ENCODE measurements around the gene WNT8B. TPM values are rescaled to one million over a fixed set of nuclear protein-coding genes. Genes with fewer than 3 reads are reported as not detected.

Gene WNT8B
- polyA plus RNA-seq, 2 donors = not detected

- no peaks in the 10 kb centered on the region for H3K27me3 ChIP-seq (ENCODE audit: control insufficient read depth in 1 of 2, insufficient read depth in 2 of 2, low read length in 2 of 2)
- no peaks in the 10 kb centered on the region for H3K4me1 ChIP-seq (ENCODE audit: control insufficient read depth in 2 of 2, insufficient read depth in 2 of 2, low read length in 1 of 2)
- 96 to 100% methylated on average over 4 of the region's 4 CpGs for WGBS, 2 donors
- no peaks in the 10 kb centered on the region for H3K9me3 ChIP-seq (ENCODE audit: control insufficient read depth in 2 of 2, insufficient read depth in 1 of 2, low read depth in 1 of 2, low read length in 1 of 2)
- no peak overlapping the region for H3K27ac ChIP-seq (ENCODE audit: low read depth in 2 of 2, low read length in 1 of 2)
- no peak overlapping the region for H3K4me3 ChIP-seq (ENCODE audit: low read depth in 1 of 2, low read length in 2 of 2)
- H3K36me3 ChIP-seq (ENCODE audit: control insufficient read depth in 2 of 2, insufficient read depth in 2 of 2, low read length in 1 of 2) = peaks cover 5 to 30% of the 10 kb centered on the region in 2 donors
Measured at GRCh38 chr10:100498059-100498458, 35.2 kb downstream of the WNT8B start.

GRCh38 chr10:100501423-100501822, 38.6 kb downstream of the WNT8B start:
- H3K4me3 ChIP-seq (ENCODE audit: low read depth in 1 of 2, low read length in 2 of 2) = no peak overlapping the region
- H3K9me3 ChIP-seq (ENCODE audit: control insufficient read depth in 2 of 2, insufficient read depth in 1 of 2, low read depth in 1 of 2, low read length in 1 of 2) = no peaks in the 10 kb centered on the region
- H3K36me3 ChIP-seq (ENCODE audit: control insufficient read depth in 2 of 2, insufficient read depth in 2 of 2, low read length in 1 of 2) = peaks cover 5 to 33% of the 10 kb centered on the region in 2 donors
- H3K27me3 ChIP-seq (ENCODE audit: control insufficient read depth in 1 of 2, insufficient read depth in 2 of 2, low read length in 2 of 2) = no peaks in the 10 kb centered on the region
- H3K4me1 ChIP-seq (ENCODE audit: control insufficient read depth in 2 of 2, insufficient read depth in 2 of 2, low read length in 1 of 2) = no peaks in the 10 kb centered on the region
- no peak overlapping the region for H3K27ac ChIP-seq (ENCODE audit: low read depth in 2 of 2, low read length in 1 of 2)

GRCh38 chr10:100502926-100503494, 40.2 kb downstream of the WNT8B start:
- Histone ChIP-seq H3K27ac (ENCODE audit: low read depth in 2 of 2, low read length in 1 of 2) (no peak overlapping the region), H3K36me3 (ENCODE audit: control insufficient read depth in 2 of 2, insufficient read depth in 2 of 2, low read length in 1 of 2) (peaks cover 5 to 29% of the 10 kb centered on the region in 2 donors), H3K9me3 (ENCODE audit: control insufficient read depth in 2 of 2, insufficient read depth in 1 of 2, low read depth in 1 of 2, low read length in 1 of 2) (no peaks in the 10 kb centered on the region), H3K4me3 (ENCODE audit: low read depth in 1 of 2, low read length in 2 of 2) (no peak overlapping the region), H3K4me1 (ENCODE audit: control insufficient read depth in 2 of 2, insufficient read depth in 2 of 2, low read length in 1 of 2) (no peaks in the 10 kb centered on the region), H3K27me3 (ENCODE audit: control insufficient read depth in 1 of 2, insufficient read depth in 2 of 2, low read length in 2 of 2) (no peaks in the 10 kb centered on the region)
- WGBS, 2 donors = 87 to 97% methylated on average over 1 of the region's 1 CpG

- Histone ChIP-seq H3K9me3 (ENCODE audit: control insufficient read depth in 2 of 2, insufficient read depth in 1 of 2, low read depth in 1 of 2, low read length in 1 of 2) (no peaks in the 10 kb centered on the region), H3K4me1 (ENCODE audit: control insufficient read depth in 2 of 2, insufficient read depth in 2 of 2, low read length in 1 of 2) (no peaks in the 10 kb centered on the region), H3K4me3 (ENCODE audit: low read depth in 1 of 2, low read length in 2 of 2) (no peak overlapping the region), H3K27me3 (ENCODE audit: control insufficient read depth in 1 of 2, insufficient read depth in 2 of 2, low read length in 2 of 2) (no peaks in the 10 kb centered on the region), H3K36me3 (ENCODE audit: control insufficient read depth in 2 of 2, insufficient read depth in 2 of 2, low read length in 1 of 2) (peaks cover 5 to 24% of the 10 kb centered on the region in 2 donors), H3K27ac (ENCODE audit: low read depth in 2 of 2, low read length in 1 of 2) (no peak overlapping the region)
- 73 to 83% methylated on average over 5 of the region's 5 CpGs for WGBS, 2 donors
Measured at GRCh38 chr10:100504096-100504495, 41.3 kb downstream of the WNT8B start.

GRCh38 chr10:100505164-100505563, 42.4 kb downstream of the WNT8B start:
- Histone ChIP-seq H3K4me1 (ENCODE audit: control insufficient read depth in 2 of 2, insufficient read depth in 2 of 2, low read length in 1 of 2) (no peaks in the 10 kb centered on the region), H3K27me3 (ENCODE audit: control insufficient read depth in 1 of 2, insufficient read depth in 2 of 2, low read length in 2 of 2) (no peaks in the 10 kb centered on the region), H3K9me3 (ENCODE audit: control insufficient read depth in 2 of 2, insufficient read depth in 1 of 2, low read depth in 1 of 2, low read length in 1 of 2) (no peaks in the 10 kb centered on the region), H3K27ac (ENCODE audit: low read depth in 2 of 2, low read length in 1 of 2) (no peak overlapping the region), H3K36me3 (ENCODE audit: control insufficient read depth in 2 of 2, insufficient read depth in 2 of 2, low read length in 1 of 2) (peaks cover 5 to 24% of the 10 kb centered on the region in 2 donors), H3K4me3 (ENCODE audit: low read depth in 1 of 2, low read length in 2 of 2) (no peak overlapping the region)
- WGBS, 2 donors = 95 to 96% methylated on average over 2 of the region's 2 CpGs

DNA sequence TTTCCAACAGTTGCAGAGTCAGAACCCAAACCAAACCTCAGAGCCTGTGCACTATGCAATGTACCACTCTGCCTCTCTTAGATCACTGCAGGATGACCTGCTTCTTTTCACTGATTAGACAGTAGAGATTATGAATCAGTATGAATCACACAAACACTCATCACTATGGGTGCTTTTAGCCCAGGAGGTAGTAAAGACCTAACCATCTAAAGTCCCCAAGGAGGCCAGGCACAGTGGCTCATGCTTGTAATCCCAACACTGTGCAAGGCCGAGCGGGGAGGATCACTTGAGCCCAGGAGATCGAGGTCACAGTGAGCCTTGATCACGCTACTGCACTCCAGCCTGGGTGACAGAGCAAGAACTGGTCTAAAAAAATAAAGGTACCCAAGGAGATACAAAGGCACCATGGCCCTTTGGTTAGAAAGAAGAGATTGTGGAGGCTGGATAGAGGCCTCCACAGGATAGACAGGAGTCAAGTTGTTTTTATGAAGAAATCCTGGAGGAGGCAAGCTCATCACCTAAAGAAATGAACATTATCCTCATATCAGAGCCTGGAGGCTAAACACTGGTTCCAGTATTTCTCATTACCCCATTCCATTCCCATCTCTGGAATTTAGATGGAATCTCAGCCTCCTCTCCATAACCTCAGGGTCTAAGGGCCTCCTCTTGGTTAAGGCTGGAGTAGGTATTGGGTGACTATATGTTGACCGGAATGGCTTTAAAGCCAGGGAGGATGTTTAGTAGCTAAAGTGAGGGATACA, 44.0 kb downstream of the WNT8B start:
- Histone ChIP-seq H3K27ac (ENCODE audit: low read depth in 2 of 2, low read length in 1 of 2) (no peak overlapping the region), H3K36me3 (ENCODE audit: control insufficient read depth in 2 of 2, insufficient read depth in 2 of 2, low read length in 1 of 2) (peaks cover 5 to 24% of the 10 kb centered on the region in 2 donors)
- 97 to 98% methylated on average over 5 of the region's 5 CpGs for WGBS, 2 donors

DNA sequence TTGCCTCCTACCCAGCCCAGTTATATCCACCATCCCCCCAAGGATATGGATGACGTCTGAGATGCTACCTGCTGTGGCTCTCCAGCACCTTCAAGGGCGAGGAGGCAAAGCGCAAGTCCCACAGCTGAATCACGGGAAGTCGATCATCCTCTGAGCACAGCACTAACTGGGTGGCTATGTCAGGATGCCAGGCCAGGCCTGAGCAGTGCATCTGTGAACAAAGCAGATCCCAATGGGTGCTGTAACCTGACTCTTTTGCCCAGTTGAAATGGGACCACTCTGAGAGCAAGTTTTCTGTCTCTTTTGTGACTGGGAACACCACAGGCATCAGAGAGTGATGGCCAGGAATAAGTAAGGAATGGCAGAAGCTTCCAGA, 44.5 kb downstream of the WNT8B start:
- Histone ChIP-seq H3K27me3 (ENCODE audit: control insufficient read depth in 1 of 2, insufficient read depth in 2 of 2, low read length in 2 of 2) (no peaks in the 10 kb centered on the region), H3K9me3 (ENCODE audit: control insufficient read depth in 2 of 2, insufficient read depth in 1 of 2, low read depth in 1 of 2, low read length in 1 of 2) (no peaks in the 10 kb centered on the region), H3K36me3 (ENCODE audit: control insufficient read depth in 2 of 2, insufficient read depth in 2 of 2, low read length in 1 of 2) (peaks cover 0 to 20% of the 10 kb centered on the region in 2 donors), H3K4me1 (ENCODE audit: control insufficient read depth in 2 of 2, insufficient read depth in 2 of 2, low read length in 1 of 2) (peaks cover 0 to 5% of the 10 kb centered on the region in 2 donors), H3K4me3 (ENCODE audit: low read depth in 1 of 2, low read length in 2 of 2) (no peak overlapping the region), H3K27ac (ENCODE audit: low read depth in 2 of 2, low read length in 1 of 2) (no peak overlapping the region)
- 92% methylated on average over 5 of the region's 5 CpGs for WGBS, 2 donors

More for the DNA sequence above, 44.0 kb downstream of the WNT8B start:
- Histone ChIP-seq H3K4me1 (ENCODE audit: control insufficient read depth in 2 of 2, insufficient read depth in 2 of 2, low read length in 1 of 2) (peaks cover 0 to 5% of the 10 kb centered on the region in 2 donors), H3K9me3 (ENCODE audit: control insufficient read depth in 2 of 2, insufficient read depth in 1 of 2, low read depth in 1 of 2, low read length in 1 of 2) (no peaks in the 10 kb centered on the region), H3K27me3 (ENCODE audit: control insufficient read depth in 1 of 2, insufficient read depth in 2 of 2, low read length in 2 of 2) (no peaks in the 10 kb centered on the region), H3K4me3 (ENCODE audit: low read depth in 1 of 2, low read length in 2 of 2) (no peak overlapping the region)

DNA sequence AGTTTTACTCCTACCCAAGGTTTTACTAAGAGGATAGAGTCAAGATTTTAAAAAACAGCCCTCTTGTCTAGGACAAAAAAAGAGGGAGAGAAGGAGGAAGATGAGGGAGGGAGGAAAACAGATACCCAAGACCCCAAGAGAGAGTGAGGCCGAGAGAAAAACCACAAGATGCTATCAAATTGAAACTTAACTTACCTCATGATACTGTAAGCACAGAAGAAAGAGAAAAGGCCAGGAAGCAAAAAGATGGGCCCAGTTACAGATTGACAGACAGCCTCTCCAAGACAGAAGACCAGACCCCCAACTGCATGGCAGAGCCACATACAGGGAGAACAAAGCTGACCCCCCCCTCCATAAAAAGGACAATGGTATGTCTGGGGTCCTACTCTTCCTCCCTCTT, 45.5 kb downstream of the WNT8B start:
- H3K27ac ChIP-seq (ENCODE audit: low read depth in 2 of 2, low read length in 1 of 2) = no peak overlapping the region
- H3K4me3 ChIP-seq (ENCODE audit: low read depth in 1 of 2, low read length in 2 of 2) = no peak overlapping the region
- H3K4me1 ChIP-seq (ENCODE audit: control insufficient read depth in 2 of 2, insufficient read depth in 2 of 2, low read length in 1 of 2) = peaks cover 0 to 5% of the 10 kb centered on the region in 2 donors
- peaks cover 0 to 20% of the 10 kb centered on the region in 2 donors for H3K36me3 ChIP-seq (ENCODE audit: control insufficient read depth in 2 of 2, insufficient read depth in 2 of 2, low read length in 1 of 2)
- H3K9me3 ChIP-seq (ENCODE audit: control insufficient read depth in 2 of 2, insufficient read depth in 1 of 2, low read depth in 1 of 2, low read length in 1 of 2) = no peaks in the 10 kb centered on the region
- H3K27me3 ChIP-seq (ENCODE audit: control insufficient read depth in 1 of 2, insufficient read depth in 2 of 2, low read length in 2 of 2) = no peaks in the 10 kb centered on the region
- WGBS, 2 donors = 38 to 65% methylated on average over 1 of the region's 1 CpG

- Histone ChIP-seq H3K4me3 (ENCODE audit: low read depth in 1 of 2, low read length in 2 of 2) (no peak overlapping the region), H3K36me3 (ENCODE audit: control insufficient read depth in 2 of 2, insufficient read depth in 2 of 2, low read length in 1 of 2) (peaks cover 0 to 20% of the 10 kb centered on the region in 2 donors), H3K27ac (ENCODE audit: low read depth in 2 of 2, low read length in 1 of 2) (no peak overlapping the region), H3K27me3 (ENCODE audit: control insufficient read depth in 1 of 2, insufficient read depth in 2 of 2, low read length in 2 of 2) (no peaks in the 10 kb centered on the region), H3K4me1 (ENCODE audit: control insufficient read depth in 2 of 2, insufficient read depth in 2 of 2, low read length in 1 of 2) (peaks cover 0 to 5% of the 10 kb centered on the region in 2 donors), H3K9me3 (ENCODE audit: control insufficient read depth in 2 of 2, insufficient read depth in 1 of 2, low read depth in 1 of 2, low read length in 1 of 2) (no peaks in the 10 kb centered on the region)
- 55 to 58% methylated on average over 3 of the region's 3 CpGs for WGBS, 2 donors
Measured at GRCh38 chr10:100508691-100509150, 45.9 kb downstream of the WNT8B start.
